Suprapubic skin (tissue), 4 donors: ENCODE data around the gene KIAA1217. TPM values are rescaled to one million over a fixed set of nuclear protein-coding genes. Genes with fewer than 3 reads are reported as not detected.

Source experiments
- DNase-seq, 2 donors: peaks; one replicate each; pipeline ENCODE4 v3.0.0-alpha.2; 2019; ENCODE audit warnings: low spot score in 2 of 2
- H3K27ac ChIP-seq: fragments of 200-600 bp; sonication (generic); one replicate; pipeline ENCODE4 v1.5.1; 2019
- H3K27me3 ChIP-seq: fragments of 200-600 bp; sonication (generic); one replicate; pipeline ENCODE4 v1.5.1; 2019
- H3K36me3 ChIP-seq: fragments of 200-600 bp; sonication (generic); one replicate; pipeline ENCODE4 v1.5.1; 2019
- H3K4me1 ChIP-seq: fragments of 200-600 bp; sonication (generic); one replicate; pipeline ENCODE4 v1.5.1; 2019
- H3K4me3 ChIP-seq: fragments of 200-600 bp; sonication (generic); one replicate; pipeline ENCODE4 v1.5.1; 2019; ENCODE audit warnings: mild to moderate bottlenecking
- H3K9me3 ChIP-seq: fragments of 200-600 bp; sonication (generic); one replicate; pipeline ENCODE4 v1.5.1; 2019
- EP300 ChIP-seq: sonication (generic); formaldehyde crosslinking; IDR thresholded peaks from one replicate; pipeline ENCODE4 v1.6.1; 2017; ENCODE audit warnings: antibody characterized with exemption
- POLR2A ChIP-seq, 2 donors: fragments of 450-650 bp; IDR thresholded peaks; one replicate each; pipeline ENCODE4 v1.6.1; 2017; ENCODE audit warnings: antibody characterized with exemption in 2 of 2, mild to moderate bottlenecking in 2 of 2, moderate library complexity in 2 of 2
- POLR2AphosphoS5 ChIP-seq, 3 donors: sonication (generic); formaldehyde crosslinking; IDR thresholded peaks; one replicate each; pipeline ENCODE4 v1.6.1; 2017; ENCODE audit warnings: antibody characterized with exemption in 3 of 3
- WGBS: methylation state at CpG from one replicate; pipeline ENCODE4 v1.1.5; 2018; 5-methylcytosine and 5-hydroxymethylcytosine counted together
- total RNA-seq, 4 donors: library from RNA; depleted of rRNA; stranded (reverse); fragments of >200 nt; gene quantifications; one replicate each; pipeline ENCODE4 v1.1.0, GENCODE V29; 2016
- TF ChIP-seq, protein P1 (sequence below), 2 donors: fragments of 200-600 bp in 1 of 2; fragments of 450-650 bp in 1 of 2; sonication (generic) in 1 of 2; IDR thresholded peaks; one replicate each; pipeline ENCODE4 v1.5.1; 2016 to 2019; ENCODE audit warnings: antibody characterized with exemption in 2 of 2, mild to moderate bottlenecking in 1 of 2, moderate library complexity in 1 of 2

Gene KIAA1217
- total RNA-seq, 4 donors from 2014 or later: 59.2 to 109 (median 72.1) TPM

DNA sequence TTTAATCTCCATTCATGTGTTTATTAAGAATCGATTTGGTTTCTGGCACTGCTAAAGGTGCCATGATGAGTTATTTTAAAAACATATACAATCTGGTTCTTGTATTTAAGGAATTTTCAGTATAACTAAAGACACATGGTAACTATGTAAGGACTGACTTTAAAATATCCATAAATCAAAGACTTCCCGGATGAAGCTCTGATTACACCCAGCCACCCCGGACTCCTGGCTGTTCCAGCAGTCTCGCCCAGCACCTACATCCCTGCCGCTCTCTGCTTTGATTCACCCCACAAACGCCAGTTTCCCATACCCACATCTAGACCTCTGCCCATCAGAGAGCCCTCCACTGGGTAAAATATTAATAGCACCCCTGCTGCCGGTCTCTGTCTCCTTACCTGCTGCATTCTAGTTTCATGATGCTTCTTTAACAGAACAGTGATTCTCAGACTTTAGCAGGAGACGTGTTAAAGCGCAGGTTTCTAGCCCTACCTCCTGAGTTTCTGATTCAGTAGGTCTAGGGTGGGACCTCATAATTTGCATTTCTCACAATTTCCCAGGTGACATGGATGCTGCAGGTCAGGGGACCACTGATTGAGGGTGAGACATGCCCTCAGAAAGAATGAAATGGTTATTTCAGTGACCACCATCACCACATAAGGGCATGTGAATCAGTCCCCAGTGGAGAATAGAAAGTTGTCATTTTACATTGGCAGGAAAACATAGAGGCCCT lies 185.7 kb downstream of the KIAA1217 start:
- H3K9me3 ChIP-seq: no peaks in the 10 kb centered on the region
- no peak overlapping the region for H3K27ac ChIP-seq
- no peaks in the 10 kb centered on the region for H3K27me3 ChIP-seq
- WGBS: 78% methylated on average over 9 of the region's 9 CpGs
- TF ChIP-seq, protein P1, sequence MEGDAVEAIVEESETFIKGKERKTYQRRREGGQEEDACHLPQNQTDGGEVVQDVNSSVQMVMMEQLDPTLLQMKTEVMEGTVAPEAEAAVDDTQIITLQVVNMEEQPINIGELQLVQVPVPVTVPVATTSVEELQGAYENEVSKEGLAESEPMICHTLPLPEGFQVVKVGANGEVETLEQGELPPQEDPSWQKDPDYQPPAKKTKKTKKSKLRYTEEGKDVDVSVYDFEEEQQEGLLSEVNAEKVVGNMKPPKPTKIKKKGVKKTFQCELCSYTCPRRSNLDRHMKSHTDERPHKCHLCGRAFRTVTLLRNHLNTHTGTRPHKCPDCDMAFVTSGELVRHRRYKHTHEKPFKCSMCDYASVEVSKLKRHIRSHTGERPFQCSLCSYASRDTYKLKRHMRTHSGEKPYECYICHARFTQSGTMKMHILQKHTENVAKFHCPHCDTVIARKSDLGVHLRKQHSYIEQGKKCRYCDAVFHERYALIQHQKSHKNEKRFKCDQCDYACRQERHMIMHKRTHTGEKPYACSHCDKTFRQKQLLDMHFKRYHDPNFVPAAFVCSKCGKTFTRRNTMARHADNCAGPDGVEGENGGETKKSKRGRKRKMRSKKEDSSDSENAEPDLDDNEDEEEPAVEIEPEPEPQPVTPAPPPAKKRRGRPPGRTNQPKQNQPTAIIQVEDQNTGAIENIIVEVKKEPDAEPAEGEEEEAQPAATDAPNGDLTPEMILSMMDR (IDR thresholded peaks at IDR 0.05): no peak
- H3K36me3 ChIP-seq: no peaks in the 10 kb centered on the region
- no peak overlapping the region for H3K4me3 ChIP-seq
- no peak for DNase-seq
- no peaks in the 10 kb centered on the region for H3K4me1 ChIP-seq

DNA sequence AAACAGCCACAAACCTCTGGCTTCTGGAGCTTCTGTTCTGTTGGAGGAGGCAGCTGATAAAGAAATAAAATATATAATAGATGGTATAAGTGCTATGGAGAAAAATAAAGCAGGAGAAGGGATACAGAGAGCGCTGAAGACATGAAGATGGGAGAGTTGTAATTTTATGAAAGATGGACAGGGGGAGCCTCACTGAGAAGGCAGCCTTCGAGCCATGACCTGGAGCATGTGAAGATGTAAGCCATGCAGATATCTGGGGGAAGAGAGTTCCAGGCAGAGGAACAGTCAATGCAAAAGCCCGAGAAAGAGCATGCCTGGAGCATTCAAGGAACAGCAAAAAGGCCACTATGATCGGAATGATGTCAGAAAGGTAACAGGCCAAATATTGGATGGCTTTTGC lies 187.5 kb downstream of the KIAA1217 start:
- Histone ChIP-seq H3K4me3 (no peak overlapping the region), H3K4me1 (no peaks in the 10 kb centered on the region), H3K27me3 (no peaks in the 10 kb centered on the region), H3K27ac (no peak overlapping the region), H3K9me3 (no peaks in the 10 kb centered on the region), H3K36me3 (no peaks in the 10 kb centered on the region)
- 92% methylated on average over 4 of the region's 4 CpGs for WGBS
- no peak for DNase-seq
- TF ChIP-seq, protein P1 (IDR thresholded peaks at IDR 0.05): no peak
- TF ChIP-seq POLR2A (IDR thresholded peaks at IDR 0.05) (no peak), POLR2AphosphoS5 (IDR thresholded peaks at IDR 0.05) (no peak)

DNA sequence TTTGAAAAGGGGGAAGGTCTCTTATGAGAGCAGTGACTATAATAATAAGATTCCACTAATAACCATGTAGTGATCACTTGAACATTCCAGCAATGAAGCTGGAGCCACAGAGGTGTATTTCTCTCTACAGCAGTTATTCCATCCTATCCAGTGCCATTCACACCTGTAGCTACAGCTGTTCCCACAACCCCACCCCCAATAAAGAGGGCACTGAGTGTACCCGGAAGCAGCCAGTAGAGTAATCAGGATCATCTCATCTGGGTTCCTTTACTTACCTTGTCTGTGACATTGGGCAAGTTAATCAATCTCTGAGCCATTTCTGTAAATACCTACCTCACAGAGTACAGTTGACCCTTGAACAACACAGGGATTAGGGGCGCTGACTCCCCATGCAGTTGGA lies 188.7 kb downstream of the KIAA1217 start:
- Histone ChIP-seq H3K36me3 (no peaks in the 10 kb centered on the region), H3K27me3 (no peaks in the 10 kb centered on the region), H3K4me1 (no peaks in the 10 kb centered on the region), H3K27ac (no peak overlapping the region), H3K9me3 (no peaks in the 10 kb centered on the region), H3K4me3 (no peak overlapping the region)
- TF ChIP-seq EP300 (no peak), POLR2A (IDR thresholded peaks at IDR 0.05) (no peak), POLR2AphosphoS5 (IDR thresholded peaks at IDR 0.05) (no peak)
- TF ChIP-seq, protein P1 (IDR thresholded peaks at IDR 0.05): no peak
- DNase-seq: no peak
- 96% methylated on average over 2 of the region's 2 CpGs for WGBS

DNA sequence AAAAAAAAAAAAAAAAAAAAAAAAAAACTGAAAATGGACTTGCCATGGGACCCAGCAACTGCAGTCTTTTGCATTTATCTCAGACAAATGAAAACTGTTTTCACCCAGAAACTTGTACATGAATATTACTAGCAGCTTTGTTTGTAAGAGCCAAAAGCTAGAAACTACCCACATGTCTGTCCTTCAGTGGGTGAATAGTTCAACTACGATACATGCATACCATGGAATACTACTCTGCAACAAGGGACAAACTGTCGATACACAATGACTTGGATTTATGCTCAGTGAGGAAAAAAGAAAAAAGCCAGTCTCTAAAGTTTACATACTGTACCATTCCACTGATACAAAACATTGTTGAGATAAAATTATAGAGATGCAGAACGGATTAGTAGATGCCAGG lies 195.6 kb downstream of the KIAA1217 start:
- no peak overlapping the region for H3K4me3 ChIP-seq
- H3K27me3 ChIP-seq: no peaks in the 10 kb centered on the region
- no peak for TF ChIP-seq POLR2A (IDR thresholded peaks at IDR 0.05)
- no peak for TF ChIP-seq EP300
- TF ChIP-seq, protein P1 (IDR thresholded peaks at IDR 0.05): no peak
- DNase-seq: no peak
- H3K27ac ChIP-seq: no peak overlapping the region
- H3K36me3 ChIP-seq: no peaks in the 10 kb centered on the region
- WGBS: 70% methylated on average over 3 of the region's 3 CpGs
- peaks cover 3% of the 10 kb centered on the region for H3K4me1 ChIP-seq
- no peaks in the 10 kb centered on the region for H3K9me3 ChIP-seq

DNA sequence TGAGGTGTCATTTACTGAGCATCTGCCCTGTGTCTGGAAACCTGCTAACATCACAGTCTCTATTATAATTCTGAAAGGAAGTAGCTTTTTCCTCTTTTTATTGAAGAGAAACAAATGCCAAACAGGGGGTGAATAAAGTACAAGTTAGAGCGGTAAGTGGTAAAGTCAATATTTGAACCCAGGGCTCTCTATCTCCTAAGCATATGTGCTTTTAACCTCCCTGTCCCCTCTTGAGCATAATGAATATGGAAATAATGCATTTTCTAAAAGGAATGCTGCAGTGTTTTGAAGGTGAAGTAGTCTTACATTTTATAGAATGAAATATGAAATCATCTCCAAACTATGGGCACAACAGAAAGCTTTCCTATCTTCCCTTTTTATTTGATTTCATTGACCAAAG lies 196.7 kb downstream of the KIAA1217 start:
- no peak for DNase-seq
- Histone ChIP-seq H3K27me3 (no peaks in the 10 kb centered on the region), H3K4me3 (no peak overlapping the region), H3K4me1 (peaks cover 3% of the 10 kb centered on the region), H3K9me3 (no peaks in the 10 kb centered on the region), H3K36me3 (no peaks in the 10 kb centered on the region), H3K27ac (no peak overlapping the region)
- 97% methylated on average over 1 of the region's 1 CpG for WGBS
- TF ChIP-seq, protein P1 (IDR thresholded peaks at IDR 0.05): no peak
- TF ChIP-seq EP300: no peak
- no peak for TF ChIP-seq POLR2AphosphoS5 (IDR thresholded peaks at IDR 0.05)
- TF ChIP-seq POLR2A (IDR thresholded peaks at IDR 0.05): no peak
